ENCODE measurements around the gene TENT5C.

TENT5C gene

DNA sequence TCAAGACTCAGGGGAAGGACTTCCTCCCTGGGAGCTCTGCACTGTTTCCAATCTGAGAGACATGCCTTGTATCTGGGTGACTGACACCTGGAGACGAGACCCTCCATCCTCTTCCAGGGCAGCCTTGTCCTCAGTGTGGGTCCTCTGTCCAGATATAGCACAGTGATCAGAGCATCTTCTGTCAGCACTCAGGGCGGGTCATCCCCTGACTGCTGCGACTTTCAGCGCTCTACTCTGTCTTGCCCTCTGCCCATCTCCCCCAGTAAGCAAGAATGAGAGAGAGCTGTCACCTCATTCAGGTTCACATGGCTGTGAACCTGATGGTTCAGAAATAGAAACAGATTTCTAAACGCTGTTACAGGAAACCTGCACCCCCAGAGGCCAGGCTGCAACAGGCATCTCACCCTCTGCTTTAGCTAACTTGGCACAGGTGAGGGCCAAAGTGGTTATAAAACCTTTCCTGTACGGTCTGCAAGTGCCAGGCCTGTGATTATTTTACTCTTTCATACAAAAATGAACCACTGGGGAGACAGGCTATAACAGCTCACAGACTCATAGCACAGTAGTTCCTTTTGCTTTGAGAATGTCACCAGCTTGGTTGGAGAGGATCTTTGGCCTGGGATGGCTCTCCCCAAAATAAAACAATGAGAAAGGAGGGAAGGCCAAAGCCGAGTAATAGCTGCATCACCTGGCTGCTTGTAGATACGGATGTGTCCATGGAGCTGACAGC is 11.4 kb upstream of the TENT5C start:
- no peak for DNase-seq

DNA sequence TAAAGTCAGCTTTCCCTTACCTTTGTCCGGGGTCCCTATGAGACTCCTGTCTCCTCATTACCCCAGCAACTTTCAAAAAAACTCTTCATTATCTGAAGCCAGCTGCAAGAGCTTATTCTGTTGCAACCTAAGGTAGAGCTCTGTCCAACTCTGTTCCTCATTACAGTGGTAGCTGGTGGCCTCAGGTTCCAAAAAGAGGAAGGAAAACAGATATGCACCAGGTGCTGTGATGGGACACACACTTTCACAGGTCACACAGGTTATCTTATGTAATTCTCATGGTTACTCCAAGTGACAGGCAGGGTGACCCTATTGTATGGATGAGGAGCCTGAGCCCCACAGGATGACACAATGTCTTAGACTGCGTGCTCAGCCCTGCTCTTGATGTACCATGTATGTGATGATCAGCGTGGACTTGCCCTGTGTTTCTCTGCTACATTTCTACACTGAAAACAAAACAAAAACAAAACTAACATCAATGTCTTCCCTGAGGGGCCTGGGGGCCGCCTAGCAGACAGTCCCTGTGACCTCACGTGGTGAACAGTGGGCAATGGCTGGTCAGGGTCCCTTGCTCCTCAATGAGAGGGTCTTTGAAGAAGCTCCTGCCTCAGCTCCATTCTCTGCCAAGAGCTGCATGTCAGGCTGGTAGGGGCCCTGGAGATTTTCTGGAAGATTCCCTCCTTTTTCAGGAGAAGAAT is 9.7 kb upstream of the TENT5C start:
- DNase-seq: no peak

DNA sequence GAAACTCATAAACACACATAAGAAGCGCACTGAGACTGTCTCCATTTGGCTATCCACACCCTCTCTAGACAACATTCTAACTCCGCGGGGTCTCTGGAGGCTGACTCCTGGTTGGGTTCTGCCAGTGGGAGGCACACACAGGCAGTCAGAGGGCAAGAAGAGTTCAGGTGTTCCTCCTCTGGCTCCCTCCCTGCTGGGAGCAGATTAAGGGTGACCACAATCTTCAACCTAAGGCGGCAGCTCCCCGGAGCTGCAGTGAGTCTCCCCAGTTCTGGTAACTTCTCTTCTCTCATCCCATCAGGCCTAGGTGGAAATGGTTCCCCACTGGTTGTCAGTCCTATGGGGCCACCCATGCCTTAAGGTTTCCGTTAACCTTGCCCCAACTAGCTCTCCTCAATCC is 7.4 kb upstream of the TENT5C start:
- DNase-seq: no peak

DNA sequence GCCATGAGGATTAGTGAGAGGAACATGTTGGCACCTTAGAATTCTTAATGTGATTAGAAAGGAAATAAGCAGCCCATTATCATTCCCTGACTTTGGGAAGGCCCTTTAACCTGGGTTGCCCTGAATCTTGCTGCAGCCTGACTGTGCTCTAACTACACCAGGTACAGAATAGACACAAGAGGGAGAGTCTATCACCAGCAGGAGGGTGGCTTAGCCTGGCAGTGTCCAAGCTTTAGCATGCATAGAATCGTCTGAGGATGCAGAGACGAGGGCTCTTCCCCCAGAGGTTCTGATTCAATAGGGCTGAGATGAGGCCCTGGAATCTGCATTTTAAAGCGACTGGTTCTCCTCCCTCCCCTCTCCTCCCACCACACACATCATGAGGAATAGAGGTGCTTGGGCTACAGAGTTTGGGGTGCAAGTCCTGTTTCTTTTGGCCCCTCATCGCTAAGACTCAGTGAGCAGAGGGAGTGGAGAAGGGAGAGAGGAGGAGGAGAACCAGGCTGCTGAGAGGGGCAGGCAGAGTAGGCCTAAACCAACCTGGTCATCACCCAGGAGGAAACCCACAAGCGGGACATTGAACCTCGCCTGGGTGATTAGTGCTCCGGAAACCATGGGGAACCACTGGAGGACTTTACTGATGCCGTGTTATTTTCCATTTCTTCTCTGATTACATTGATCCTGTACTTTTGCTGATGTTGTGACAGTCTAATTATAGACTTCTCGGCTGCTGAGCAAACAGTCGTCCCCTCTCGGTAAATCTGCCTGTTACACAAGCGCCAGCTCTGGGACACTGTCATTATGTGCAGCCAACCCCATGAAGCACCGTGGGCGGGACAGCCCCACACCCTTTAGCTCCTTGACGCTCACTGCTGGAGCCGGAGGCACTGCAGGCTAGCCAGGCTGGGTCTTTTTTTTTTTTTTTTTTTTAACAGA is 6.3 kb upstream of the TENT5C start:
- DNase-seq: no peak

DNA sequence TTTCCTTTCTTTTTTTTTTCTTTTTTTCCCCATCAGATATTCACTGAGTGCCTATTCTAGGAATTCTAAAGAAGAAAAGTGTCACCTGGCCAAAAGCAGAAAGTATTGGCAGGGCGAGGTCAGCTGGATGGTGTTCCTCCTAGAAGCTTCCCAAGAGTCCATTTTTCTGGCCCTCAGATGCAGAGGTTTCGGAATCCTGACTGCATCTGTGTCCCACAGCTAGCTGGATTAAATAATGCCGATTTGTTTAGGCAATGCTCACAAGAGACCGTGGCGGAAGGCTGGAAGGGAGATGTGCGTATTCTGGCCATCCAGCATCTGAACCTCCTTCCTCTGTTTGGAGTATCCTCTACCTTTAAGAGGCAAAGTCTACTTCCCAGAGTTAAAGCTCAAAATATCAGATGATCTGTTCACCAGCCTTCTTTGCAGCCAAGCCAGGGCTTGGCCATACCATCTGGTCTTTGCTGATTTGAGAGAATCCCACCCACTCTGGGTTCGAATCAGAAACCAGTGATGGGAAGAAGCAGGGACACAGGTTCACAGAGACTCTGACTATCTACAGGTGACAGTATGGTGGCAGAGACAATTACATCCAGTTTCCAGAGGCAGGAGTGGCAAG is 5.4 kb upstream of the TENT5C start:
- no peak for DNase-seq

DNA sequence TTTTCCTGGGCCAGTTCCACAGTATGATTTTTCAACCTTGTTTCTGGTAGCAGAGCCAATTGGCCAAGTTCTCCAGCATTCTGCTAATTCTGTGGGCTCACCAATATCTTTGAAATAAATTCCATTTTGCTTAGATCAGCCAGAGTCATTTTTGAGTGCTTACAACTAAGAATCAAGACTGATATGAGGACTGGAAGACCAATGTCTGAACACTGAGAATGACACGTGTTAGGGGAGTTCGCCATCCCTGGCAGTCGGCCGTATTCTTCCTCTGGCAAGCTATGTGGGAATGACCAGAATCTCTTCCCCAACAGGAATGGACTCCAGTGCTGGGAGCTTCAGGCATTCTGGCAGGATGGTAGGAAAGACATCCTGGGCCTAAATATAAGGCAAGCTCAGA is 4.9 kb upstream of the TENT5C start:
- DNase-seq: no peak

DNA sequence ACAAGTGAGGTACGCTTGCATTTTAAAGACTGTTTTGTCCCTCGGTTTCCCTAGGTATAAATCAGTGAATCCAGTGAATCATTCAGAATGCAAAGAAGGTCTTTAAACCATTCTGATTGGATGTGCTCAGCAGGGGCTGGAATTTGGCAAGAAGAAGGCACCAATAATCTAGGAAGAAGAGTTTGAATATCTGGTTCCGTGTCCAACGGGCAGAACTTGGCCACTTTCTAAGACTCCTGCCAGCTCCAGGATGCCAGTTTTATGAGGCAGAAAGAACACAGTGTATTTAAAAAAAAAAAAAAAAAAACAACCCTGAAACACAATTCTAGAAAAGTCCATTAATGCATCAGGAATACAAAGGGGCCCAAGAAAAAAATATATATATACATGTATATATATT is 3.0 kb upstream of the TENT5C start:
- DNase-seq: no peak

DNA sequence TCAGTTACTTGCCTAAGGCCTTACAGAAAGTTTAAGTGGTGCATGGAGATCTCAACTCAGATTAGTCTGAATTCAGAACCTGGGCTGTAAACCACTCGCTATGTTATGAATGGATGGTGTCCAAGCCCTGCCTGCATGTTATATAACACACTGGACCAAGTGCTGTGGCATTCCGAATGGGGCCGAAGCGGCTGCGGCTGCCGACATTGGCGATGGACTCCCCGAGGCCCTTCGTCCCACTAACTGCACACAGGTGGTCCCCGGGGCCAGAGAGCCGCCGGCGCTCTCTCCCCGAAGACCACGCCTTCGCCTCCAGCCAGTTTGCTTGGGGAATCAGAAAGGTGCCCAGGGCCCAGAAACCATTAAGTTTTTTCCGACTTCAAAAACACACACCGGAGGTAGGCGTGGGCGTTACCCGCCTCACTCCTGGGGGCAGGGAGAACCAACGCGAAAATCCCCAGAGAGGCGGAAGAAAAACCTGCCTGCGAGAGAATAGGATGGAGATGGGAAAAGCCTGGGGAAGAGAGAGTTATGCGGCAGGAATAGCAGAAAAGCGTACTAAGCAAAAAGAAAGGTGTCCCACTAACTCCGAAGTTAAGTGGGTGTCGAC is 579 bp upstream of the TENT5C start:
- no peak for DNase-seq

DNA sequence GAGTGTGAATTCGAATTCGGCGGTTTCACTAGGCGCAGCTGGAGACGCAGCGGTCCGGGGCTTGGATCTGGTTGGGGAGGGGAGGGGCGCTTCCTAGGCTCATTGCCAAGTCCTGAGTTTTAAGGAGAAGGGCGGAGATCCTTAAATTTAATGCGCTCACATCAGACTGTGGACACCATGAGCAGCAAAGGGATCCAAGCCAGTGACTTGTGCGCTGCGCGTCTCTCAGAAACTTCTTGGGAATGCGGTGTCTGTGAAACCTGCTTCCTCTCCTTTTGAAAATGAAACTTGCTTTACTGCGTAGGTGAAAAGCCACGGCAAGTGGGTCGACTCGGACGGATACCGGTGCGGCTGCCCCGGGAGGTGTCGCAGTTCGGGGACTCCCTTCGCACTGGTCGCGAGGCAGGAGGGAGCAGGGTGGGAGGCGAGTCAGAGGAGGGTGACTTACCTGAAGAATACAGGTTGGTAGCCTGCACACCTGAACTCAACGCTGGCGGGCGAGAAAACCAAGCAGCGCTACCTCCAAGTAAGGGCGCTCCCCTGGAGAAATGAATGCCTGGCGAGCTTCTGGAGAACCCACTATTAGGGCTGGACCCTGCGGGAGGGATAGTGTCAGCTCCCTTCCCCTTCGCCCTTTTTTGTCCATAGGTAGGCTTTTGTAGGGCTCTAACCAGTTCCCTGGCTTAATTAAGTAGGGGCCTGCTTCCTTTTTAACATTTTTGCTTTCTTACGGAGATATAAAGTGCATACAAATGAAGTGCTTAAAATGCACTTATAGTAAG is 992 bp downstream of the TENT5C start:
- DNase-seq: no peak

DNA sequence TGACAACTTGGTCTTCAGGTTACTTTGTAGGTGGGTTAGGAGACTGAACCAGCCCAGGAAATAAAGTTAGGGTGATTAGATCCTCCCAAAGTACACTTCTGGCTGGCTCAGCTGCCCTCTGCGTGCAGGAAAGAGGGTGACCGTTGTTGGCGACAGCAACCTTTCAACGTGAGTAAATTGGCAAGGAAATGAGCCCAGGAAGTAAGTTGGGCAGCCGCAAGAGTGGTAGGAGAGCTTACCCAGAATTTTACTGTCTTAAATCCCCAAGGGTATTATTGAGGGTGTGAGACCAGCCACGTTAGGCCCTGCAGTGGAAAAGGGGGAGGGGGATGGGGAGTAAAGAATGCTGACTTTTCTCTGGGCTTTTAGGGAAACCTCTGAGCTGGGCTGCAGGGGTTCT is 1.6 kb downstream of the TENT5C start:
- DNase-seq: no peak

DNA sequence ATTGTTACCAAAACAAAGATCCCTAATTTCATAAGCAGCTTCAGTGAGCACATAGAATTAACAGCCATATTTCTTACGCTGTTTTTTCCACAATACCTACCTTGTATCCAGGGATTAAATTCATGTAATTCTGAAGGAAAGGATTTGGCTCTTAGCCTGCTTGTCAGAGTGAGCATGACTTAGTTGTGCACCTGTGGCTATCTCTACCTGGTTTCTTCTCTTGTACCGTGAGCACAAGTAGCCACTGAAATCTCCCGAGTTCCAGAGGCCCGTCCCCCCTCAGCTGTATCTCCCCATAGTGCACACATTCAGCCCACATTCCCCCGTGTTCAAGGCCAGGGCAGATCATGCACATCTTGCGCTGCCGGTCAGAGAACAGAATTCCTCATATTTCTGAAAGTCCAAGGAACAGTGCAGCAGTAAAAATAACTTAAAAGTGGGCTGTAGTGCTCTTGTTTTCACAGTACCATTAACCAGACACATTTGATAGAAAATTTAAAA is 2.3 kb downstream of the TENT5C start:
- DNase-seq: no peak

DNA sequence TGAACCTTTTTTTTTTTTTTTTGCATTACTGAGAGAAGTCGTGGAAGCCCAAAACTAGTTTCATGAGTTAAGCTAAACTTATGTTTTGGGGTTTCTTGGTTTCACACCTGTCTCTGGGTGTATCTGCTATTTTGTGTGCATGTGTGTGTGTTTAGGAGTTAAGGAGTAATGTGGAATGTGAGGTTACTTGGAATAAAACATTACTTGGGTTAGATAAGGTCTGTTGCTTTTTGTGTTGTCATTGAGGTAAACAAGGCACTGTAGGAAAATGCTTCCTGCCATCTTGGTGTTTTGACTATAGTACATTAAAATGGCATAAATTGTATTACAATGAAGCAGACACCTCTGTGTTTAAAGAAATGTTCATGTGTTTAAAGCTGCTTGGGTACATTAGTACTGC is 2.9 kb downstream of the TENT5C start:
- DNase-seq: no peak

DNA sequence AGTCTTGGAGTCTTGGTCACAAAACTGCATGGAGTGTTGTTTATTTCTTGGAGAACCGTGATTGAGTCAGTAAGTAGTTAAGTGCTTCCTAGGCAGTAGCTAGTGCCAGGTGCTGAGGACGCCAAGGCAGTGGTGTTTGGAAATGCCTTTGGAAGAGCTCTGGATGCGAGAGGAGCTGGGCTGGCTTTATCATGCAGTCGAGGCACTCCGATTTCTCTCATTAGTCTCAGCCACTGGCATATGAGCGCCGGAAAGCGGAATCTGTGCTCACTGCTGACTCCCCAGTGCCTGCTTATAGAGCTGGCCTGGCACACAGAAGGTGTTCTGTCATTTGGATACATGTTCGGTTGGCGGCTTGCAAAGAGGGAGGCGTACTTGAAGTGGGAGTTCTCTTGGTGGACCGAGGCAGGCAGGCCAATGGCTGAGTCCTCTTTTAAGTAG is 3.6 kb downstream of the TENT5C start:
- no peak for DNase-seq

DNA sequence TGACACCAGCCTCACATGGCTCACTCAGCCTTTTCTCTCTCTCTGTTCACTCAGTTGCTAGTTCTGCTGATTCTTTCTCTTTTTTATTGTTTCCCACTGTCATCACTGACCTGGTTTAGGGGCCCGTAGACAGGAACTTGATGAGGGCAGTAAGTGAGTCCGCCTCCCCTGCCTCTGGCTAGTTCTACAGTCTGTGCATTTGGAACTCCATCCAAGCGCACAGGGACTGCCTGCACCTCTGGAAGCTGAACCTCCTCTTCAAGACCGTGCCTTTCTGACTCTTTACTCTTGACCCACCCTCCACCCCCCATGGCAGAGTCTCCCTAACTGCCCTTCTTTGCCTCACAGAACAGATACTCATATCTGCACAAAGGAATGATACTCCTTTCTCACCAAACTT is 4.2 kb downstream of the TENT5C start:
- no peak for DNase-seq

DNA sequence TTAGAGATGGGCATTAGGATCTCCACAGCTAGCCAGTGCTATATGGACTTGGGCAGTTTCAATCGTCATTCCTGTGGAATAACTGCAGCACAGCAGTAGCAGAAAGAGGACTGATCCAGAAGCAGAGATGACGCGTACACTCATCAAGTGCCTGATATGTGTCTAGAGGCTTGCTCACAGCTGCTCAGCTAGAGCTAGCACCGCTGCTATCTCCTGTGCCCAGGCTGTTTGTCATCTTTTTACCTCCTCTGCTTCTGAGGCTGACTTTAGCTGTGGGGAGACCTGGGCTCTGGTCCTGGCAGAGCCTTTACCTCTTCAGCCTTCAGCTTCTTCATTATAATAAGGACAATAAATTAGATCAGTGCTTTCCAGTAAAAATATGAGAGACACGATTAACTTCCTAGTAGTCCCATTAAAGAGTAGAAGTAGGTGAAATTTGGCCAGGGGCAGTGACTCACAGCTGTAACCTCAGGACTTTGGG is 5.3 kb downstream of the TENT5C start:
- DNase-seq: no peak

DNA sequence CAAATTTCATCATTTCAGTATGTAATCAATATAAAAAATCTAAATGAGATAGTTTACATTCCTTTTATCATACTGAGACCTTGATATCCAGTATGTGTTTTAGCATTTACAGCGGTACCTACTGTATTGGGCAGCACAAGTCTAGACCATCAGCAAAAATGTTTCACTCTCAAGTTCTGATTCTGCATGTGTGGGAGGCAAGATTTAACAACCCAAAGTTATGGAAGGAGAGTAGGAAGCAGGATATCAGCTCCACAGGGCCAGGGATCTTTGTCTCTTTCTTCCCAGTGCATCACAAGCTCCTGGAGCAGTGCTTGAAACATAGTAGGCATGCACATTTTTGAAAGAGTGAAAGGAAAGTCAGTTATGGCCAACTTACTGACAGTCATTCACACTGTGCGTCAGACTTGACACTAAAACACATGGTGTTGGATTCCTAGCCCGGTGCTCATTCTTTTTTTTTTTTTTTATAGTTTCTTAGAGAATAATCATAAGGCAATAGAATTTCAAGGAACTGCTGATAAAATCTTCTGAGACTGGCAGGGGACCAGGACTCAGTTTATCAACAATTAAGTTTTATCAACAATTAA is 6.1 kb downstream of the TENT5C start:
- DNase-seq: no peak

DNA sequence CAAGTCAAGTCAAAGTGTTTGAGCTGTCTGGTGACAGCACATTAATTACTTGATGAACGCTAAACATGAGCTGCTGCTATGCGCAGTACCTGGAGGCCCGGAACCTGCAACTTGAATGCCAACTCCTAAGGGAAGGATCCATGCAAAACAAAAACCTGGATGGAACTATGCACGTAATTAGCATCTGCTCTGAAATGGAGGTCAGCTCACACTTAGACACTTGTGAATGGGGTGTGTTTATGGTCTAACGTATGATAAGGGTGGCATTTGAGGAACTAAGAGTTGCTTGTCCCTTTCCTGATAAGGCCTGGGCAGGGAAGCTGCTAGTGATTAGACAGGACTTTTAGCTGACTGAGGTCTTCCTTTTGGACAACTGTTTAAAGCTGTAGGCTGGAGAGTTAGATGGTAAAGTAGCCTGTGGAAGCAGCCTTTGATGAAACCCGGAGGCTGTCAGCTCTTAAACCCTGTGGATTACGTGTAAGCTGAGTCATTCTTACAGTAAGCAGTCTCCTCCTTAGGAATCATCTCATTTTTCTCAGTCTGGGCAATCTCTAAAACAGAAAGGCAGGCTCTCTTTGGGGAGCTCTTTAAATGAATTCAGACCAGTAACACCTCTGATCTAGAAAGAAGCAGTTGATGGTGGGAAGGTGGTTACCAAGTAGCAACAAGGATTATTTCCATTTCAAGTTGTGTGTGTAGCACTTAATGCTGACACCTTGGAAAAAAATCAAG is 6.8 kb downstream of the TENT5C start:
- no peak for DNase-seq

DNA sequence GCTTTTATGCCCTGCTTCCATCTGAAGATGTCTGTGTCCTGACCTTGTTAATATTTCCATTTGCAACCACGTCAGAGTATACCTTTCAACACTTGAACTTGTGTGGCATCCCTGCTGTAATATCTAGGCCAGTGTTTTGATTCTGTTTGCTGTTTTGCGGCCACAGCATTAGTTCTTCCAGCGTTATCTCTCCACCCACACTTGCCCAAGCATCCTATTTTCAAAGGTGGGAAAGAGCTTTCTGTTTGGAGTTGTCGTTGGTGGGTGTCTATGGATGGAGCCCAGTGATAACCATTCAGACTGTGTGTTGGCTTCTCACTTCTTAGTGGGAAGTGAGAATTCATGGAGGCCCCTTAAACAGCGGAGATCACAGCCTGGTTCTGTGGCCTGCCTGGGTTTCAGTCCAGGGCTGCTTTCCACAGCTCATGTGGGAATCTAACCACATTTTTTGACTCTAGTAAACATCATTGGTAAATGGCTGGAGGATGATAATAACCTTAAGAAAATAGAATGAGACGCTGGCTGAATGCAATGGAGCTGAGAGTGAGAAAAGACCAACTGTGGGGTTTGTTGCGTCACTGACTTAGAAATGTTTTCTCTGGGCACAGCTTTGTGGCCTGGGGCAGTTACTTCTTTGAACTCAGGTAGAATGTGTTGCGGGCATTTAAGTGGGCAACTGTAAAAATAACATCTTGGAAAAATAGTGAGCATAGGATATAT is 7.6 kb downstream of the TENT5C start:
- no peak for DNase-seq

DNA sequence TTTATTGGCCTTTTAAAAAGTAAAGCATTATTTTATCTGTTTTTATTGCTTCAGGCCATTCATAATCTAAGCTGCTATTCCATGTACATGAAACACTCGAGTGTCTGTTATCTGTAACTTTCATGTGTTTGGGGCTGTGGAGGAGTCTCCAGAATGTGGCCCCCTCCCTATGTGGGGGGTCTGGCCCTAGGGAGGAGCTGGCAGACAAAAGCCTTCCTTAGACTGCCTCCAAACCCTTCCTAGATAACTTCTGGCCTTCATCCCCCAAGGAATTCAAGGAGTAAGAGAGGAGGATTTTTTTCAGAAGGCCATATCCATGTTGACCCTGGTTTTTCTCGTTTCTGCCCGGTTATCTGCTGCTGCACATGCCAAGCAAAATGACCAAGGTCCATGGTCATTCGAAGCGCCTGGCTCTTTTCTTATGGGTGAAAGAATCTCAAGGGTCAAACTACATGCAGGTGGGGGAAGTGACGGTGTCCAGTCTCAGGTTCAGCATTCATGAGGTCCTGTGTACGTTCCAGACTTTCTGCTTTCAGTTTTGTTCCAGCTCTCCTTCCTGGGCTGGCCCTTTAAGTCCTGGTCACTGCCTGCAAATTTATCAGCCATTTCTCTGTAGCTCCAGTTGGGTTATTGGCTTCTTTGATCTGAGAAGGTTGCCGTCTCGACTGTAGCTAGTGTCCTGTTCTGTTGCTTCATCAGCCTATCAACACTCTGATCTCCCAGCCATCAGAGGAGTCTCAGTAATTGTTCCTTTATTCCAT is 8.3 kb downstream of the TENT5C start:
- no peak for DNase-seq

Measured in SIG-M5 (cell line).